OCI-LY3 (cell line): Measurements from ENCODE around the gene PROM2.

ENCODE experiments used
- H2AFZ ChIP-seq: fragments of 200-600, 300-600 bp; shearing (Covaris generic); 2 replicates; pipeline ENCODE4 v1.6.0; 2014; ENCODE audit warnings: antibody characterized with exemption, low read depth, low read length
- H3K27ac ChIP-seq: fragments of 200-600, 300-600 bp; sonication (generic); 2 replicates; pipeline ENCODE4 v1.5.1; 2014; ENCODE audit warnings: mild to moderate bottlenecking, low read length, moderate library complexity, mixed read lengths
- H3K27me3 ChIP-seq: fragments of 200-600, 300-600 bp; sonication (generic); 2 replicates; pipeline ENCODE4 v1.6.1; 2014; ENCODE audit warnings: low read depth, low read length, mixed read lengths
- H3K36me3 ChIP-seq: fragments of 200-600, 300-600 bp; sonication (generic); replicated peaks from 2 replicates; pipeline ENCODE3; 2014; ENCODE audit warnings: low read depth, low read length, mixed read lengths
- H3K4me1 ChIP-seq: fragments of 300-600, 200-600 bp; sonication (generic); 2 replicates; pipeline ENCODE4 v1.6.1; 2014; ENCODE audit warnings: low read length, mixed read lengths
- H3K4me2 ChIP-seq: fragments of 200-600, 300-600 bp; sonication (generic); 2 replicates; pipeline ENCODE4 v1.6.1; 2014; ENCODE audit warnings: low read length, mixed read lengths
- H3K4me3 ChIP-seq: fragments of 300-600, 200-600 bp; sonication (generic); 2 replicates; pipeline ENCODE4 v1.5.1; 2014; ENCODE audit warnings: antibody characterized with exemption, mild to moderate bottlenecking, low read length, moderate library complexity
- H3K79me2 ChIP-seq: fragments of 300-600, 200-600 bp; shearing (Covaris generic); 2 replicates; pipeline ENCODE4 v1.6.1; 2014; ENCODE audit warnings: mild to moderate bottlenecking, low read length, mixed read lengths
- H3K9ac ChIP-seq: fragments of 300-600, 200-600 bp; shearing (Covaris generic); 2 replicates; pipeline ENCODE4 v1.6.0; 2014; ENCODE audit warnings: mild to moderate bottlenecking, low read length, moderate library complexity
- H3K9me3 ChIP-seq: fragments of 200-600, 300-600 bp; shearing (Covaris generic); 2 replicates; pipeline ENCODE4 v1.6.1; 2014; ENCODE audit warnings: low read length, mixed read lengths; ENCODE audit not compliant: insufficient read depth
- H4K20me1 ChIP-seq: fragments of 200-600, 300-600 bp; sonication (generic); 2 replicates; pipeline ENCODE4 v1.6.1; 2016; ENCODE audit warnings: low read length, mixed read lengths; ENCODE audit not compliant: insufficient read depth
- EZH2phosphoT487 ChIP-seq: fragments of 200-600 bp; shearing (Covaris generic); IDR thresholded peaks from 2 replicates; pipeline ENCODE4 v1.6.1; 2018; ENCODE audit warnings: antibody characterized with exemption, mixed run types, low read depth
- TF ChIP-seq, protein P1 (sequence below): fragments of 200-600, 300-600 bp; sonication (generic); IDR thresholded peaks from 2 replicates; pipeline ENCODE4 v1.5.1; 2014; ENCODE audit warnings: antibody characterized with exemption, low read length, low read depth

The PROM2 gene

DNA sequence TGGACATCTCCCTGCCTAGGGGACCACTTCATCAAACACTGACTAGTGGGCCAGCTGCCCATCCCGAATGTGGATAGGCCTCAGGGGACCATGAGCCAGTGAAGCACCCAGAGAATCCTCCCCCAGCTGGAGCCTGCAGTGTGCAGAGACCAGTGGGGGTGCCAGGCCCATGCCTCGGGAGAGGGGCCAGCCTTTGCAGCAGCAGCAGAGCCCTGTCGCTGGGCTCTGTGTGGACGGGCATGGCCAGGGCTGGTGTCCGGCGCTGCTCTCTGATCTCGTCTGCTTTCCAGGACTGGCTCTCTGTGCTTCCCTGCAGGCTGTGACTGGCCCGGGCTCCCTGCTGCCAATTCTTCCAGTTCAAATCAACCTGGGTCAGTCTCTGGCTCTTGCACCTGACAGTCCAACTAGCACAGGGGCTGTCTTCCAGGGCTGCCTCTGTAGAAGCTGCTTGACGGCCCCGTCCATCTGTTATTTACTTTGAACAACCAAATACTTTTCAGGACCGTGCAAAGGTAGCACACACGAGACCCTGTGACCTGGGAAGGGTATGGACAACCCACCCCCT is 34.3 kb downstream of the PROM2 start:
- Histone ChIP-seq H3K9ac (no peak overlapping the region), H3K4me3 (no peak overlapping the region), H2AFZ (no peak overlapping the region), H3K79me2 (no peaks in the 10 kb centered on the region), H3K27me3 (no peaks in the 10 kb centered on the region), H3K4me1 (no peaks in the 10 kb centered on the region), H3K27ac (no peak overlapping the region), H4K20me1 (no peaks in the 10 kb centered on the region), H3K9me3 (no peaks in the 10 kb centered on the region), H3K36me3 (no peaks in the 10 kb centered on the region), H3K4me2 (no peak overlapping the region)
- no peak for TF ChIP-seq EZH2phosphoT487
- TF ChIP-seq, protein P1, sequence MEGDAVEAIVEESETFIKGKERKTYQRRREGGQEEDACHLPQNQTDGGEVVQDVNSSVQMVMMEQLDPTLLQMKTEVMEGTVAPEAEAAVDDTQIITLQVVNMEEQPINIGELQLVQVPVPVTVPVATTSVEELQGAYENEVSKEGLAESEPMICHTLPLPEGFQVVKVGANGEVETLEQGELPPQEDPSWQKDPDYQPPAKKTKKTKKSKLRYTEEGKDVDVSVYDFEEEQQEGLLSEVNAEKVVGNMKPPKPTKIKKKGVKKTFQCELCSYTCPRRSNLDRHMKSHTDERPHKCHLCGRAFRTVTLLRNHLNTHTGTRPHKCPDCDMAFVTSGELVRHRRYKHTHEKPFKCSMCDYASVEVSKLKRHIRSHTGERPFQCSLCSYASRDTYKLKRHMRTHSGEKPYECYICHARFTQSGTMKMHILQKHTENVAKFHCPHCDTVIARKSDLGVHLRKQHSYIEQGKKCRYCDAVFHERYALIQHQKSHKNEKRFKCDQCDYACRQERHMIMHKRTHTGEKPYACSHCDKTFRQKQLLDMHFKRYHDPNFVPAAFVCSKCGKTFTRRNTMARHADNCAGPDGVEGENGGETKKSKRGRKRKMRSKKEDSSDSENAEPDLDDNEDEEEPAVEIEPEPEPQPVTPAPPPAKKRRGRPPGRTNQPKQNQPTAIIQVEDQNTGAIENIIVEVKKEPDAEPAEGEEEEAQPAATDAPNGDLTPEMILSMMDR, result no peak

DNA sequence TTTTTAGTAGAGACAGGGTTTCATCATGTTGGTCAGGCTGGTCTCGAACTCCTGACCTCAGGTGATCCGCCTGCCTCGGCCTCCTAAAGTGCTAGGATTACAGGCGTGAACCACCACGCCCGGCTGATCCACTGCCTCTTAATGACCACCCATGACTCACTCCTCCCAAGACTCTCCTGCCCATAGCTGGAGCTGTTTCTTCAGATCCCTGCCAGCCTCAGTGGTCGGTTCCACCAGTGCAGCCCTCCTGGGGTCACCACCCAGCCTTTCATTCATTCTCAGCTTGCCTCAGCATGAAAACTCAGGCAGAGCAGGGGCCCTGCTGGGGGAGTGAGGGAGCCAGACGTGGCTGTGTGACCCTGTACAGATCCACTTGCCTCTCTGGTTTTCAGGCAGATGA is 35.4 kb downstream of the PROM2 start:
- Histone ChIP-seq H3K4me2 (no peak overlapping the region), H3K9me3 (no peaks in the 10 kb centered on the region), H3K79me2 (no peaks in the 10 kb centered on the region), H3K27me3 (no peaks in the 10 kb centered on the region), H3K9ac (no peak overlapping the region), H3K36me3 (no peaks in the 10 kb centered on the region), H2AFZ (no peak overlapping the region), H3K27ac (no peak overlapping the region), H4K20me1 (no peaks in the 10 kb centered on the region), H3K4me3 (no peak overlapping the region), H3K4me1 (no peaks in the 10 kb centered on the region)
- no peak for TF ChIP-seq EZH2phosphoT487
- TF ChIP-seq, protein P1, result no peak

DNA sequence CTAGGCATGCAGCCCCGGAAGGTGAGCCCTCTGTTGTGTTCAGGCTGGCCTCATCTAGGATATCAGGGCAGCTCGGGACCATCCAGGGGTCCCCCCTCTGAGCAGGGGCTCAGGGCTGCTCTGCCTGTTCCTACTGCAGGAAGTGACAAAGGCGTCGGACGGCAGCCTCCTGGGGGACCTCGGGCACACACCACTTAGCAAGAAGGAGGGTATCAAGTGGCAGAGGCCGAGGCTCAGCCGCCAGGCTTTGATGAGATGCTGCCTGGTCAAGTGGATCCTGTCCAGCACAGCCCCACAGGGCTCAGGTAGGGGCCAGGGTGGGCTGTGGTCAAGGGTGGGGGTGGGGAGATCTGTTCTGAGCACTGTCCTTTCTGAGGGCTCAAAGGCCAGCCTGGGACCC is 36.0 kb downstream of the PROM2 start:
- no peak overlapping the region for H3K4me2 ChIP-seq
- no peak overlapping the region for H3K27ac ChIP-seq
- no peak overlapping the region for H2AFZ ChIP-seq
- no peaks in the 10 kb centered on the region for H3K4me1 ChIP-seq
- H3K9me3 ChIP-seq, result no peaks in the 10 kb centered on the region
- TF ChIP-seq EZH2phosphoT487, result no peak
- TF ChIP-seq, protein P1, result no peak
- no peaks in the 10 kb centered on the region for H3K79me2 ChIP-seq
- H3K4me3 ChIP-seq, result no peak overlapping the region
- no peaks in the 10 kb centered on the region for H4K20me1 ChIP-seq
- H3K36me3 ChIP-seq, result no peaks in the 10 kb centered on the region
- no peaks in the 10 kb centered on the region for H3K27me3 ChIP-seq
- no peak overlapping the region for H3K9ac ChIP-seq

DNA sequence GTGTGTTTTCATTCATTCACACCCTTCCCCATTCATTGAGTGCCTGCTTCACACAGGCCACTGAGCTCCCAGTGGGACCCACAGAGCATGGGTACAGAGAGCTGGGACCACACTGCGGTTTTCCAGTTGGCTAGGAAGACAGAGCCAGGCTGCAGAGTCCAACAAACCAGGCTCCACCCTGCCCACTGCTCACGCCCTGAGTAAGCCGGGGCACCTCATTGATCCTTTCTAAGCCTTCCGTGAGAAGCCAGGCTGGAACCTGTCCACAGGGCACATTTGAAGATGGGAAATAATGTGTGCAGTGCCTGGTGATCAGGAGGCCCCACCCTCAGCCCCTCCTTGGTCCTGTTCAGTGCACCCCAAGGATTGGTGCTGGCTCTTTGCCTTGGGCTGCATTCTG is 36.4 kb downstream of the PROM2 start:
- Histone ChIP-seq H2AFZ (no peak overlapping the region), H3K36me3 (no peaks in the 10 kb centered on the region), H4K20me1 (no peaks in the 10 kb centered on the region), H3K9me3 (no peaks in the 10 kb centered on the region), H3K4me3 (no peak overlapping the region), H3K27me3 (no peaks in the 10 kb centered on the region), H3K79me2 (no peaks in the 10 kb centered on the region), H3K9ac (no peak overlapping the region), H3K4me2 (no peak overlapping the region), H3K27ac (no peak overlapping the region), H3K4me1 (no peaks in the 10 kb centered on the region)
- TF ChIP-seq, protein P1, result no peak
- no peak for TF ChIP-seq EZH2phosphoT487
